GM12878 (cell line): ENCODE data around the gene WWC2. TPM values are rescaled to one million over a fixed set of nuclear protein-coding genes. Genes with fewer than 3 reads are reported as not detected.

Experiments used
- ATAC-seq: fragments of 200-7000 bp; cut with Tn5 transposase; 3 replicates; pipeline ENCODE4 v1.9.1; 2020; ENCODE audit warnings: mild to moderate bottlenecking, moderate library complexity
- BruUV-seq: library from RNA; stranded (reverse); fragments of 400-500 nt; replicated peaks from 2 replicates; lab custom pipeline; 2021; lab: Mats Ljungman, UMichigan
- CTCF ChIA-PET: fragments of 300-600 bp; sonication (Branson Sonifier 250); formaldehyde crosslinking; extraction: SDS; loops from one replicate; lab custom pipeline; 2021; ENCODE audit warnings: inconsistent platforms; lab: Yijun Ruan, JAX
- POLR2A ChIA-PET: fragments of 350-600 bp; formaldehyde crosslinking; extraction: SDS; loops from one replicate; lab custom pipeline; 2021; ENCODE audit warnings: inconsistent platforms; lab: Charles Lee
- RAD21 ChIA-PET: fragments of 300-600 bp; sonication (Branson Sonifier 250); formaldehyde crosslinking; loops from one replicate; lab custom pipeline; 2023; ENCODE audit warnings: antibody characterized with exemption; ENCODE audit not compliant: unreplicated experiment; lab: Charles Lee
- SMC1A ChIA-PET: fragments of 300-600 bp; sonication (Branson Sonifier 250); formaldehyde crosslinking; loops from one replicate; lab custom pipeline; 2023; ENCODE audit not compliant: unreplicated experiment, uncharacterized antibody; lab: Charles Lee
- DNase-seq: peaks from one replicate; pipeline ENCODE4 v3.0.0-alpha.2; 2011; ENCODE audit warnings: low read depth, low spot score
- FAIRE-seq: peaks from 3 replicates; lab custom pipeline; 2011; peaks lifted over from hg19 to GRCh38; lab: Jason Lieb, UNC
- H2AFZ ChIP-seq: 2 replicates; pipeline ENCODE4 v1.6.0; 2011; ENCODE audit warnings: low read depth, low read length, control low read depth; ENCODE audit not compliant: control insufficient read depth
- H3K27ac ChIP-seq: 2 replicates; pipeline ENCODE4 v1.5.1; 2011; ENCODE audit warnings: control low read depth; ENCODE audit not compliant: control insufficient read depth, insufficient read depth
- H3K27me3 ChIP-seq, 2 experiments: replicated peaks in 1 of 2; 2 replicates each; pipeline versions ENCODE4 v1.6.0 to v1.6.1; 2011; ENCODE audit warnings: low read length in 1 of 2; ENCODE audit not compliant: control insufficient read depth in 2 of 2, insufficient read depth in 2 of 2
- H3K36me3 ChIP-seq, 2 experiments: 2 replicates each; pipeline ENCODE4 v1.5.1; 2011; ENCODE audit warnings: low read length in 1 of 2; ENCODE audit not compliant: control insufficient read depth in 2 of 2, insufficient read depth in 2 of 2
- H3K4me1 ChIP-seq: 2 replicates; pipeline ENCODE4 v1.6.1; 2011; ENCODE audit warnings: mild to moderate bottlenecking, low read length, moderate library complexity, mixed read lengths; ENCODE audit not compliant: control insufficient read depth, insufficient read depth
- H3K4me2 ChIP-seq: 2 replicates; pipeline ENCODE4 v1.6.0; 2011; ENCODE audit warnings: control low read depth; ENCODE audit not compliant: control insufficient read depth, insufficient read depth
- H3K4me3 ChIP-seq: fragments of 200-600 bp; sonication (generic); 2 replicates; pipeline ENCODE4 v1.5.1; 2016
- H3K79me2 ChIP-seq: 2 replicates; pipeline ENCODE4 v1.6.0; 2011; ENCODE audit warnings: low read length; ENCODE audit not compliant: control insufficient read depth, insufficient read depth
- H3K9ac ChIP-seq: 2 replicates; pipeline ENCODE4 v1.8.0; 2011; ENCODE audit warnings: low read length, control low read depth, mixed read lengths; ENCODE audit not compliant: control insufficient read depth, insufficient read depth
- H3K9me3 ChIP-seq: replicated peaks from 3 replicates; pipeline ENCODE4 v1.5.1; 2011; ENCODE audit warnings: mild to moderate bottlenecking, low read length; ENCODE audit not compliant: control insufficient read depth, insufficient read depth
- H4K20me1 ChIP-seq: 2 replicates; pipeline ENCODE4 v1.6.0; 2011; ENCODE audit not compliant: control insufficient read depth, insufficient read depth
- BCL11A ChIP-seq: IDR thresholded peaks from 2 replicates; pipeline ENCODE4 v1.6.1; 2011; ENCODE audit warnings: low read depth, low read length
- CBFB ChIP-seq: IDR thresholded peaks from 2 replicates; pipeline ENCODE4 v1.6.1; 2016; ENCODE audit warnings: antibody characterized with exemption, low read depth
- MXI1 ChIP-seq: fragments of 150-350 bp; IDR thresholded peaks from 2 replicates; pipeline ENCODE4 v1.6.1; 2011; ENCODE audit warnings: low read depth, mild to moderate bottlenecking, inconsistent platforms, low read length, improper control_type of control experiment
- MYC ChIP-seq: IDR thresholded peaks from 2 replicates; pipeline ENCODE4 v1.6.1; 2011; ENCODE audit warnings: mild to moderate bottlenecking, low read length, moderate library complexity, inconsistent platforms; ENCODE audit not compliant: insufficient read depth, insufficient replicate concordance, insufficient read length, severe bottlenecking
- RBBP5 ChIP-seq: fragments of 200-600 bp; sonication (generic); conservative IDR thresholded peaks from 2 replicates; pipeline ENCODE4 v1.6.1; 2016
- SMARCA5 ChIP-seq: fragments of 450-650 bp; IDR thresholded peaks from 2 replicates; pipeline ENCODE4 v1.6.1; 2017; ENCODE audit warnings: mild to moderate bottlenecking
- WGBS: methylation state at CpG from one replicate; pipeline ENCODE4 v1.1.6; 2016; ENCODE audit warnings: low lambda C conversion rate; ENCODE audit not compliant: insufficient replicate concordance, insufficient coverage; ENCODE audit errors: missing lambda C conversion rate; 5-methylcytosine and 5-hydroxymethylcytosine counted together
- in situ Hi-C: fragments of 300-500 bp; cut with MboI; formaldehyde crosslinking; loops from 9 replicates; pipeline ENCODE4 v1.14.3; 2018; ENCODE audit warnings: mixed read lengths
- intact Hi-C: fragments of 100-400 bp; cut with micrococcal nuclease; formaldehyde crosslinking; loops from one replicate; pipeline ENCODE4 v1.14.2; 2022; ENCODE audit not compliant: unreplicated experiment
- polyA plus RNA-seq, 11 experiments: library from polyadenylated mRNA; depleted of rRNA in 4 of 11; unstranded in 6 of 11; stranded (reverse) in 5 of 11; fragments of >200 nt; fragmentation: Nextera tagmentation in 4 of 11; fragmentation: Illumina TruSeq in 1 of 11; extraction: Ambion mirVana in 4 of 11; extraction: Trizol in 1 of 11; gene quantifications; 1 replicate in 1 of 11; 2 replicates in 10 of 11; pipeline versions ENCODE4 v1.2.1 to v1.2.3, GENCODE V29; 2011 to 2016; ENCODE audit warnings: inconsistent platforms in 2 of 11, missing spikeins in 2 of 11, low read depth in 1 of 11
- total RNA-seq, 4 experiments: library from RNA; depleted of rRNA in 3 of 4; stranded (reverse); fragments of >200 nt in 3 of 4; fragmentation: Illumina TruSeq in 1 of 4; extraction: Trizol in 1 of 4; gene quantifications; 2 replicates each; pipeline versions ENCODE4 v1.2.1 to v1.2.3, GENCODE V29; 2013 to 2021
- TF ChIP-seq, protein P1 (sequence below): fragments of 450-650 bp; IDR thresholded peaks from 2 replicates; pipeline ENCODE4 v1.6.1; 2017; ENCODE audit warnings: mild to moderate bottlenecking
- TF ChIP-seq, protein P2 (sequence below): fragments of 450-650 bp; IDR thresholded peaks from 2 replicates; pipeline ENCODE4 v1.6.1; 2016; ENCODE audit warnings: mild to moderate bottlenecking
- TF ChIP-seq, protein P3 (sequence below): fragments of 450-650 bp; IDR thresholded peaks from 2 replicates; pipeline ENCODE4 v1.6.1; 2017; ENCODE audit warnings: low read depth, mild to moderate bottlenecking, moderate library complexity

WWC2 gene
- total and polyA plus RNA-seq, 10 of the 15 experiments (the other 5 are each of a cell fraction or from before 2014, with no cell fraction given), result 0.02 to 0.72 (median 0.06) TPM; not detected in 3

DNA sequence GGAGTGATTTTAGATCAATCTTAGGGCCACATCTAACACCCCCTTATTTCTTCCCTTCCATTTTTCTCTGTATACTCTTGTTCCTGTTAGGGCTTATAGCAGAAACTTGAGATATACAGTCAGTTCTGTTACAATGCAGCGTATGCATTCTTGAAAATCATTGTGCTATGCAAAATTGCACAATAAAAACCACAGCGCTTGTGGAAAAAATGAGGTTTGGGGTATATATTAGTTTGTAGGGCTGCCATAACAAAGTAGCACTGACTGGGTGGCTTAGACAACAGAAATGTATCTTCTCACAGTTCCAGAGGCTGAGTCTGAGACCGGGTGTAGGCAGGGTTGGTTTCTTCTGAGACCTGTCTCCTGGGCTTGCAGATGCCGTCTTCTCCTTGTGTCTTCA is 59.0 kb downstream of the WWC2 start (continued):
- TF ChIP-seq, protein P1, sequence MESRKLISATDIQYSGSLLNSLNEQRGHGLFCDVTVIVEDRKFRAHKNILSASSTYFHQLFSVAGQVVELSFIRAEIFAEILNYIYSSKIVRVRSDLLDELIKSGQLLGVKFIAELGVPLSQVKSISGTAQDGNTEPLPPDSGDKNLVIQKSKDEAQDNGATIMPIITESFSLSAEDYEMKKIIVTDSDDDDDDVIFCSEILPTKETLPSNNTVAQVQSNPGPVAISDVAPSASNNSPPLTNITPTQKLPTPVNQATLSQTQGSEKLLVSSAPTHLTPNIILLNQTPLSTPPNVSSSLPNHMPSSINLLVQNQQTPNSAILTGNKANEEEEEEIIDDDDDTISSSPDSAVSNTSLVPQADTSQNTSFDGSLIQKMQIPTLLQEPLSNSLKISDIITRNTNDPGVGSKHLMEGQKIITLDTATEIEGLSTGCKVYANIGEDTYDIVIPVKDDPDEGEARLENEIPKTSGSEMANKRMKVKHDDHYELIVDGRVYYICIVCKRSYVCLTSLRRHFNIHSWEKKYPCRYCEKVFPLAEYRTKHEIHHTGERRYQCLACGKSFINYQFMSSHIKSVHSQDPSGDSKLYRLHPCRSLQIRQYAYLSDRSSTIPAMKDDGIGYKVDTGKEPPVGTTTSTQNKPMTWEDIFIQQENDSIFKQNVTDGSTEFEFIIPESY, result no peak
- no peak for TF ChIP-seq SMARCA5
- TF ChIP-seq BCL11A, result no peak
- TF ChIP-seq MXI1, result no peak
- TF ChIP-seq MYC, result no peak
- TF ChIP-seq, protein P2, sequence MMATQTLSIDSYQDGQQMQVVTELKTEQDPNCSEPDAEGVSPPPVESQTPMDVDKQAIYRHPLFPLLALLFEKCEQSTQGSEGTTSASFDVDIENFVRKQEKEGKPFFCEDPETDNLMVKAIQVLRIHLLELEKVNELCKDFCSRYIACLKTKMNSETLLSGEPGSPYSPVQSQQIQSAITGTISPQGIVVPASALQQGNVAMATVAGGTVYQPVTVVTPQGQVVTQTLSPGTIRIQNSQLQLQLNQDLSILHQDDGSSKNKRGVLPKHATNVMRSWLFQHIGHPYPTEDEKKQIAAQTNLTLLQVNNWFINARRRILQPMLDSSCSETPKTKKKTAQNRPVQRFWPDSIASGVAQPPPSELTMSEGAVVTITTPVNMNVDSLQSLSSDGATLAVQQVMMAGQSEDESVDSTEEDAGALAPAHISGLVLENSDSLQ, result no peak
- TF ChIP-seq, protein P3, sequence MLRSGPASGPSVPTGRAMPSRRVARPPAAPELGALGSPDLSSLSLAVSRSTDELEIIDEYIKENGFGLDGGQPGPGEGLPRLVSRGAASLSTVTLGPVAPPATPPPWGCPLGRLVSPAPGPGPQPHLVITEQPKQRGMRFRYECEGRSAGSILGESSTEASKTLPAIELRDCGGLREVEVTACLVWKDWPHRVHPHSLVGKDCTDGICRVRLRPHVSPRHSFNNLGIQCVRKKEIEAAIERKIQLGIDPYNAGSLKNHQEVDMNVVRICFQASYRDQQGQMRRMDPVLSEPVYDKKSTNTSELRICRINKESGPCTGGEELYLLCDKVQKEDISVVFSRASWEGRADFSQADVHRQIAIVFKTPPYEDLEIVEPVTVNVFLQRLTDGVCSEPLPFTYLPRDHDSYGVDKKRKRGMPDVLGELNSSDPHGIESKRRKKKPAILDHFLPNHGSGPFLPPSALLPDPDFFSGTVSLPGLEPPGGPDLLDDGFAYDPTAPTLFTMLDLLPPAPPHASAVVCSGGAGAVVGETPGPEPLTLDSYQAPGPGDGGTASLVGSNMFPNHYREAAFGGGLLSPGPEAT, result no peak
- no peak for TF ChIP-seq RBBP5

DNA sequence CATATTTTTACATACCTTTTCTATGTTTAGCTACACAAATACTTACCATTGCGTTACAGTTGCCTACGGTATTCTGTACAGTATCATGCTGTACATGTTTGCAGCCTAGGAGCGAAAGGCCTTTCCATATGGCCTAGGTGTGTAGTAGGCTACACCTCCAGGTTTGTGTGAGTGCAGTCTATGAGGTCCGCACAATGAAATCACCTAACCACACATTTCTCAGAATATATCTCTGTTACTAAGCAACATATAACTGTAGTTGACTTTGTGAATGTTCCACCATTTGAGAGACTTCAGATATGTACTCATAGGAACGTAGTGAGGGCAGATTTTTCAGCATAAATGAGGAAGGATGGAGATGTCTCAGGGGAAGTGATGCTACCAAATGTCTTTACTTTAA is 62.6 kb downstream of the WWC2 start:
- Histone ChIP-seq H3K79me2 (no peaks in the 10 kb centered on the region), H3K9me3 (no peaks in the 10 kb centered on the region), H4K20me1 (no peaks in the 10 kb centered on the region), H3K27me3 (peaks cover 0 to 2% of the 10 kb centered on the region in 2 experiments; a peak in 1 of 4 replicates), H3K27ac (no peak overlapping the region), H3K4me2 (no peak overlapping the region), H3K4me1 (no peaks in the 10 kb centered on the region), H3K36me3 (no peaks in the 10 kb centered on the region), H3K9ac (no peak overlapping the region), H2AFZ (no peak overlapping the region), H3K4me3 (no peak overlapping the region)
- intact Hi-C loops, result no loop called here
- RAD21 ChIA-PET, result no interaction called here
- SMC1A ChIA-PET, result no interaction called here
- BruUV-seq, result no TSS peak
- CTCF ChIA-PET, result no interaction called here
- in situ Hi-C loops, result no loop called here
- ATAC-seq, result peak; percentile 45; the same call in 2 of the 3 replicates
- WGBS, result 48% methylated on average over 5 of the region's 5 CpGs
- no peak for DNase-seq
- TF ChIP-seq RBBP5 (no peak), CBFB (no peak)
- FAIRE-seq, result no peak
- POLR2A ChIA-PET, result no interaction called here
